Activated naive CD4-positive, alpha-beta T cell (primary cell): ENCODE results near the gene OCA2.

Experiments
- DNase-seq, 4 experiments: peaks; one replicate each; lab custom pipeline; 2025; lab: John Stamatoyannopoulos, UW

The OCA2 gene

DNA sequence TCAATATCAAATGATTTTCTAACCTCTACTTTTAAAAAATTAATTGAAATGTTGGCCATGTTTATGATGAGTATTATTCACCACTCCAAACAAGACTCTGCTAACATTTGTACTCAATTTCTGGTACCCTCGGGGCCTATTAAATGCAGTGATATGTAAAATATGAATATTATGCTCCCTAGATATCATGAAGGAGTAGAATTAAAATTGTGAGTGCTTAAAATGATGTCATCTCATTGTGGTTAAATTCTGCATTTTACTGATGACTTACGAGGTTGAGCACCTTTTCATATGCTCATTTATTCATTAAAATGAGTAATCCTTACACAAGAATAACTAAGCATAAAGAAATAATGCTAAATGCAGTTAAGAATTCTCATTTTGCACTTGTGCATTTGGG is 159.9 kb downstream of the OCA2 start:
- DNase-seq: no peak

DNA sequence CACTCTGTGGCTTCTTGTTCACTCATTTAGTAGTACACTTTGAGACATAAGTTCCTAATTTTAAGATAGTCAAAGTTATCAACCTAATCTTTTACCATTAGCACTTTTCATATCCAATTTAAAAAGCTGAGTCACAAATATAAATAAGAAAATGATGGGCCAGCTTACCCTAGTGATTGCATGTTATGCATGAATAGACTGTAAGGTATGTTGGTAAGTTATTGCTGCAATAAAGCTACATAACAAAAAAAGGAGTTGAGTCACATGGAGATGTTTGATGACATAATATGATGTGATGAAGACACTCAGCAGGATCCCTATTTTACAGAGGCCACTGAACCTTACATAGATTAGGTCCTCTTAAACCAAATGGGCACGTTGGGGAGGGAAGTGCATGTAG is 161.3 kb downstream of the OCA2 start:
- DNase-seq: no peak

DNA sequence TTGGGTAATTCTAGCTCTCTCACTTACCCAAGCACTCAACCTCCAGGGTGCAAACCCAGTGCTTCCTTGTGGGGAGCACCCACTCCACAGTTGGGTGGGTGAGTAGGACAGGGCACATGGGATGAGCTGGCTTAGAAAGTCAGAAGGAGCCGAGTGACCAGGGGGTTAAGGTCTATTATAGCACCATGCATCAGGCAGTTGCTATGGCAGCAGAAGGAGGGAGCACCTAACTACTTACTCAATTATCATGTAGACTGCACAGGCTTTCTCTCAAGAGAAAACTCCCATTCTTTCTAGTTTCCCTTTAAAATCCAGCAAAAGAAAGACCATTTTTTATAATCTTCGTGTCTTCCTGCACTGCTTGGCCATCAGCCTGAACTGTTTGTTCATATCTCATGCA is 163.0 kb downstream of the OCA2 start:
- no peak for DNase-seq

DNA sequence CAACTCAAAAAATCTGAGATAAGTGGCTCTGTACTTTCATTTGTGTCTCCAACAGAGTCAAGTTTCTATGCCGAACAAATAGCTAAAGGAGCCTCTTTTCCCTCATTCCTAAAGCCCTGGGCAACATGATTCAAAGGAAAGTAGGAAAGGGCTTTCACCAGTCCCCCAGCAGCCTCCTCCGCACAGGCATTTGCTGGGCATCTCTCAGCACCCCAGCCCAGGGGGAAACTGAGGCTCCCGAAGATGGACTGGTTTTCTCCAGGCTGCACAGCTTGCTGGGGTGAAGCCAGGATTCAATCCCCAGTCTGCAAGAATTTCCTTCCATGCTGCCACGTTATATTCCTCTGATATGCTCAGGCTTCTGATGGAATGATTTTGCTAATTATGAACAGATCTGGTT is 163.8 kb downstream of the OCA2 start:
- DNase-seq: no peak

DNA sequence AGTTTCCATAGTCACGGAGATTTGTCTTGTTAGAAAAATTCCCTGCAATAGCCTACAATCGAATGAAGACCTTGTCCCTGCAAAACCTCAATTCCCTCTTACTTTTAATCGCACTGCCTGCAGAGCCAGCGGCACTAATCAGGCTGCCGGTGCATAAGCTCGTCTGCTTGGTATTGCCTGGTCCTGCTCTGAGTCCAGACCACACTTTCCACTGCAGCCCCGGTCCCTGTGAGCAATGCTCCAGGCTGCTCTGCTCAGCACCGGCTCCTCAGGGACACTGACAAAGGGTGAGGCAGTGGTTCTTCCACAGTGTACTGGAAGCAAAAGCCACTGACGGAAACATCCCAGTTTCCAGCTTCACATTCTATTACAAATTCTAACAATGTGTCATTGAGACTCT is 164.3 kb downstream of the OCA2 start:
- no peak for DNase-seq

DNA sequence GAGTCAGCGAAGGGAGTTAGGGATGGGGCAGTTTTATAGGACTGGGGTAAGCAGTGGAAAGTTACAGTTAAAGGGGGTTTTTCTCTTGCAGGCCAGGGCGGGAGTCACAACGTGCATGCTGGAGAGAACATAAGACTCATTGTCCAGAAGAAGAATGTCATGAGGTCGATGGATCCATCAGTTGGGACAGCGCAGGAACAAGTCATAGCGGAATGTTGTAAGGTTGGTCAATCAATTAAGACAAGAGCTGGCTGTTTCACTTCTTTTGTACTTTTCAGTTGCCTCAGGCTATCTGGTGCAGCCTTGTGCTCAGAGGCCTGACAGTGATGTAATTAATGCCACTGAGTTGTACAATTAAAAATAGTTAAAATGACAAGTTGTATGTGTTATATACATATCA is 165.6 kb downstream of the OCA2 start:
- no peak for DNase-seq

DNA sequence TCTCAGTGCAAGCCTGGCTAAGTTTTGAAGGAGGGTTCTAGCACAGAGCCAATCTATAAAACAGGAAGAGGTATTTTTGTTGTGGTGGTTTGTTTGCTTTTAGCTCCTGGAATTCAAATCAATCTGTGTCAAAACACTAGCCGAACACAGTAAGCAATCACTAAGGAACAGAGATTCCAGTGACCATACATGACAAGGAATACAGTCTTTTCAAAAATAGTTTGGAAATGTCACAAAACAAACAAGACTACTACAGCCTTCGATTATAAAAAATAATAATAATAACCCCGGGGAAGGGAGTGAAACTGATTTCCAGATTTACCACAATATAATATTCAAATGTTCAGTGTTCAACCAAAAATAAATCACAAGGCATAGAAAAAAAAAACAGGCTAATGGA is 166.5 kb downstream of the OCA2 start:
- no peak for DNase-seq

- no peak for DNase-seq
These were observed 170.7 kb downstream of the OCA2 start for GRCh38 chr15:27928386-27928785.

- DNase-seq: no peak
These were observed 186.8 kb downstream of the OCA2 start for GRCh38 chr15:27912283-27912682.

GRCh38 chr15:27906802-27907201 is 192.3 kb downstream of the OCA2 start:
- DNase-seq: no peak

GRCh38 chr15:27903405-27903804 is 195.7 kb downstream of the OCA2 start:
- no peak for DNase-seq

DNA sequence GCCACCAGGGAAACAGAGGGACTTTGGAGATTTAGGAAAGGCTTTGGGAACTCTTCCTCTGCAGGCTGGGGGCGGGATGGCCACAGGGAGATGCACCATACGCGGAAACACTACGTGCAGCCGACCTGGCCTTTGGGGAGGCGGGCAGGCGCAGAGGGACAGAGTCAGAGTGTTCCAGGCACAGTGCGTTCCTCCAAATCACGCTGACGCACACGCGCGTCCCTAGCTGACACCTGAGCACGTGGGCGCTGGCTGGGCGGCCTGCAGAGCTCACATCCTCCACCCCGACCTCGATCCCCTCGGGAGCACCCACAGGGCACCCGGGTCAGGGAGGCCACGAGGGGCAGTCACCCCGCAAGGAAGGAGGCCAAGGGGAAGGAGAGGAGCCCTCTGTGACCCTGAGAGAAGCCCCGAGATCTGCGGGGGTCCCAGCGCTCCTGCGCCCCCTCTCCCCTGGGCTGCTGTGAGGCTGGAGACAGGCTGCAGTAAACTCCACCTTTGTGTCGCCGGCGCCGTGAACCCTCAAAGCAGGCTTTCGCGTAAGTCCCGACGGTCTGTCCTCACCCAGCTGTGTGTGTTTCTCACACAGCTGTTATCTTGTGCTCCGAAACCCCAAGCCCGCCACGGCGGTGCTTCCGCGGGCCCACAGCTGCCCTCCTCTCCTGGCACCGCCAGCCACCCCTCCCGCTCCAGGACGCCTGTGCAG is 196.3 kb downstream of the OCA2 start:
- no peak for DNase-seq

- DNase-seq: no peak
These were observed 199.4 kb downstream of the OCA2 start for GRCh38 chr15:27899583-27900285.

DNA sequence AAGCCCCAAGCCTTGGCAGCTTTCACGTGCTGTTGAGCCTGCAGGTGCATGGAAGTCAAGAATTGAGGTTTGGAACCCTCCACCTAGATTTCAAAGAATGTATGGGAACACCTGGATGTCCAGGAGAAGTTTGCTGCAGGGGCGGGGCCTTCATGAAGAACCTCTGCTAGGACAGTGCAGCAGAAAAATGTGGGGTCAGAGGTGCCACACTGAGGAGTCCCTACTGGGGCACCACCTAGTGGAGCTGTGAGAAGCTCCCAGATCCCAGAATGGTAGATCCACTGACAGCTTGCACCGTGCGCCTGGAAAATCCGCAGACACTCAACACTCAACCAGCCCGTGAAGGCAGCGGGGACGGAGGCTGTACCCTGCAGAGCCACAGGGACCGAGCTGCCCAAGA is 201.6 kb downstream of the OCA2 start:
- no peak for DNase-seq

DNA sequence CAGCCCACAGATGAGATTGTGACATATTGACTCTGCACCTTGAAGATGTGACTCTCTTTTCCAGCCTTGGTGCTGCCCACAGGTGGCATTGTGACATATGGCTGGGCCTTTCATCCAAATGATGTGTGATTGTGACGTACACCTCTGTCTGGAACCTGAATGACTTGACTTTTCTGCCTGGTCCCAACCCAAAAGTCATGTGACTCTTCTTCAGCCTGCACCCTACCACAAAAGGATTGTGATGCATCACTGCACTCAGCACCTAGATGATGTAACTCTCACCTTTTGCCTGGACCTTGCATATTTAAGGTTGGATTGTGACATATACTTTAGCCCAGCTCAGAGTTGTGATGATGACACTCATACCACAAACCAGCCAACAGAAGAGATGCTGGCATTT is 204.5 kb downstream of the OCA2 start:
- no peak for DNase-seq

DNA sequence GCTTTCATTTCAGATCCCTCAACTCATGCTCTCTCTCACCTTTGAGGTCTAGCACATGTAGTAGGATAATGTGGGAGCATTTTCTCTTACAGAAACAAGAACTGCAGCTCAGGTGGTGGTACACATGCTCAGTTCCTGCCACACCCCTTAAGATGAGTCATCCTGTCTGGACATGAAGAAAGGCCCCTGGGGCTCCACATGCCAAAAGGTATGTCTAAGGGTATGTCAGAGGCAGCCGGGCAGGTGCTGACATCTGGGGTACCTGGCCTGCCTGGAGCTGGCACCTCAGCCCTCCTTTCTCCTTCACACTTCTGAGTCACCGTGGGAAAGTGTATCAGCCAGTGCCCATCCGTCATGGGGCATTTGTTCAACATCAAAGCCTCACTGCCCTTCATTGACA is 209.9 kb downstream of the OCA2 start:
- no peak for DNase-seq

DNA sequence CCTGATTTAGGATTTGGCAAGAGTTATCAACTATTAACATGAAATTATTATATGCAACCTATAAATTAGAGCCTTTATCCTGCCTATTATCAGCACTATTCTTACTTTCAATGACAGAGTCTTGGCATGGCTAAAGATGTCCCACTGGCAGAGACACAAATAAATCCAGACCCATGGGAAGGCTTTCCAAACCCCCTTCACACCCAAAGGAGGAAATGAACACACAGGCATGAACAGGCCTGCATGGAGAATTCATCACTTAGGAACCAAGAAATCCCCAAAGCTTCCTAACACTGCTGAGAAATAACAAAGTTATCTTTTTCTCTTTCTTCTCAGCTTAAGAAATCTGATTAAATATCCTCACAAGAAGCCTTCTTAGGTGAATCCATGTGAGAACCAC is 213.9 kb downstream of the OCA2 start:
- no peak for DNase-seq

DNA sequence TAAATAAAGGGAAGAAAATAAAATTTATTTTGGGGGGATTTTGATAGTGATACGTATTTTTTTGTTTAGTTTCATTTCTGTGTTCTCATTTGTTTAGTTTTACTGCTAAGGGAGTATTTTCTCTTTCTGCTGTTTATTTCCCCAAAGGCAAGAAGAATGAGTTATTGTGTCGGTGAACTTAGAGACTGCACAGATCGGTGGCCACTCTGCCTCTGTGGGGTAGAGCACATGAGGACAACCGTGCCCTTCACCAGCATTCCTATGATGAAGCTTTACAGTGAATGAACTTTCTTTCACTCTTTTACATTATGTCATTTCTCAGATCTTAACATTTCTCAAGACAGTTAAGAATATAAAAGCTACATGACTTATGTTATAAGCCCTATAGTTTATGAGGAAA is 214.4 kb downstream of the OCA2 start:
- no peak for DNase-seq

GRCh38 chr15:27878841-27879240 is 220.3 kb downstream of the OCA2 start:
- DNase-seq: no peak

- no peak for DNase-seq
These were observed 225.3 kb downstream of the OCA2 start for GRCh38 chr15:27873828-27874227.

GRCh38 chr15:27873039-27873438 is 226.1 kb downstream of the OCA2 start:
- no peak for DNase-seq

DNA sequence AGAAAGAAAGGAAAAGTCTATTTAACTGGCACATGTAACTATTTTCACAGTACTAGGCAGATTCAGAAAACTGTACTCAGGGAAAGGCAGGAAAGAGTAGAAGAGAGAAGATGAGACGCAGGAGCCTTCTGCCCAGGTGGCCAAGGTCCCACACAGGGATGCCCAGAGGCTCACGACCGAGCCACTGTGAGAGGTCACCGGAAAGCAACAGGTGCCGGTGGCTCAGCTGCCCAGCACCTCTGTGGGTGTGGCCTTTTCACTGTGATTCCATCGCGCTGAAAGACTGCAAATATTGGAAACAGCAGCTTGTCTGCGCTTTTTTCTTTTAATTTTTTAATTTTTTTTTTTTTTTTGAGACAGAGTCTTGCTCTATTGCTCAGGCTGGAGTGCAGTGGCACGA is 226.8 kb downstream of the OCA2 start:
- DNase-seq: no peak

DNA sequence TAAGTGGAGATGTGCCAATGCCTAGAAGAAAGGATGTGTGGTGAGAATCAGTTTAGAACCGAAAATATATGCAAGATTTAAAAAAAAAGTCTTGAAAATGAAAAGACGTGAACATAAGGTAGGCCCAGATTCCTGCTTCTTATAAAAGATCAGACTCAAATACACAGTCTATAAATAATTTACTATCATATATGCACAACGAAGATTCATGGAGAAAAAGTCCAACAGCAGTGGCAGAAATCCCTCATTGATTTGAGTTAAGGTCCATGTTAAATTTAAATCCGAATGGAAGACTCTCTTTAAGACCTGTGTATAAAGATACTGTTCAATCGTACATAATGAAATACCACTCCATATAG is 227.2 kb downstream of the OCA2 start:
- no peak for DNase-seq
